DMS153 treated with DMSO at 0.1 percent for 48 hours (cell line): ENCODE measurements around the gene KLK13.

Source experiments
- DNase-seq: peaks from one replicate; lab custom pipeline; 2025; ENCODE audit not compliant: unreplicated experiment; lab: John Stamatoyannopoulos, UW

KLK13 gene

DNA sequence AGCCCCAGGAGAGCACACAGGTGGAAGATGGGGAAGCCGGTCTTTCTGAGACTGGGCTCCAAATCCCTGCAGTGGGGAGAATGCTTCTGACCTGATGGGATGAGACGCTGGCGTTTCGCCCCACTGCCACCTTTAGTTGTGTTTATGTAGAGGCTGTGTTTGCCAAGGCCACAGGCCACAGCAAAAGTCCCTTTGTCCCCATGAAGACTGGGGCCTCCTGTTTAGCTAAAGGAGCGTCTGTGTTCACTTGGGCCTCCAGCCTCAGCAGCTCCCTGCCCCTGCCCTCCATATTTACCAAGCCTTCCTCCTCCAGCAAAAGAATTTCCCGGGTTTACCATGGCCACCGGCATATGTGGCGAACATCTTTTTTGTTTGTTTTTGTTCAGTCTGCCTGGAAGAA is 28.2 kb upstream of the KLK13 start:
- no peak for DNase-seq

DNA sequence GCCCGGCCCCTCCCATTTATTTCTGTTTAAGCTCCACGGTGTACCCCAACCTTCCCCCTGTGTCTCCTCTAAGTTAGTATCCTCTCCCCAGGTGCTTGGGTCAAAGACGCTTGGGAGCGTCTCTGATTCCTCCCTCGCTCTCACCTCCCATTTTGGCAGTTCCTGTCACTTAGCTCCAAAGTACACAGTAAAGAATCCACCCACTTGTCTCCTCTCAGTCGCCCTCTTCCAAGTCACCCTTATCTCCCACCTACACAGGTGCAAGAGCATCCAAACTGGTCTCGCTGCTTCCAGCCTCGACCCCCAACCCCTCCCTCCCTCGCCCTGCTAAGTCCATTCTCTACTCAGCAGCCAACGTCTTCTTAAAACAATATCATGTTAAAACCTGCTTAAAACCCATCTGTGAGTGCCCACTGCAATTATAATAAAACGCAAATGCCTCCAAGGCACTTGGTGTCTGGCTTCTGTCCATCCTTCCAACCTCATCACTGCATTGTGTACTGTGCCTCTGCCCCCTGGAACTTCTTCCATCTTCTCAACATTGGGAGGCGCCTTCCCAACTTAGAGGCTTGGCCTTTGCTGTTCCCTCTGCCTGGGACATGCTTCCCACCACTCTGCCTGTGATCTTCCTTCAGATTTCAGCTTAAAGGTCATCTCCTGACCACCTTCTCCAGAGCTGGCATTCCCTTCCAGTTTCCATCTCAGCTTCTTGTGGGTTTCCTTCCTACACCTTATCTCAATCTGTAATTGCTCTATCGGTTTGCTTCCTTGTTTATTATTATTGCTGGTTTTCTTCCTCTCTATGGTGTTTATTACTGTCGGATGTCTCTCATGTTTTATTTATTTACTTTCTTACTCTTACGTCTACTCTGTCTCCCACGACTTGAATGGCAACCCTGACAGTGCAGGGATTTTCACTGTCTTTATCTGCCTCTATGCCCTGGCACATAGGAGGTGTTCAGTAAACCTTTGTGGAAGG is 27.3 kb upstream of the KLK13 start:
- DNase-seq: no peak

DNA sequence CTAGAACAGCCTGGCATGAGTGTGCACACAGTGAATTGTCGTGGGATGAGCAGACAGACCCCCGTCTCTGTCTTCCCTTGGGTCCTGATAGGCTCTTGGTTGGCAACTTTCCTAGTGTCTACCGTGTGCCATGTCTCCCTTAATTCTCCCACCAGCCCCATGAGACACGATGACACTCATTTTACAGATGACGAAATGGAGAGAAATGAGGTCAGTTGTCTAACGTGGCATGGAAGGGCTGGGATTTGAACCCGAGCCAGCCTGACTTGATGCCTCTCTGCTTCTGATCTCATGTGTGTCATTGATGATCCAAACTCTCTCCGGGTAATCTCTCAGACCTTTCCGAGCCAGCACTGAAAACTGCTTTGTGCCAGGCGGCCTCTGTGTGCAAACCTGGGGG is 26.2 kb upstream of the KLK13 start:
- no peak for DNase-seq

DNA sequence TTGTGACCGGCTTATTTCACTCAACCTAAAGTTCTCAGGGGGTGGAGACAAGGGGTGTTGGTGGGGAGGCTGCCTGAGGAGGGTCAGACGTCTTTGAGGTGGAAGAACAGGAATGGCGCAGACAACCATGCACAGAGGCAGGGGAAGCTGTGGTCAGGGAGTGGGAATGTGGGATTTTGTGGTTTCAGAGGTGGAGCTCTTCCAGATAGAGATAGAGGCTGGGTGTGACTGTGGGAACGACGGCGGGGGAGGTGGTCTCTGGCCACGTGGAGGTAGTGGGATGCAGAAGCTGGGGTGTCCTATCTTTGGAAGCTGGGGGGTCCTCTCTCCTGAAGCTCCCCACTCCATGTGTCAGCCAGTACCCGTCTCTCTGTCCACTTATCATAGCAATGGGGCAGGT is 25.6 kb upstream of the KLK13 start:
- DNase-seq: no peak

DNA sequence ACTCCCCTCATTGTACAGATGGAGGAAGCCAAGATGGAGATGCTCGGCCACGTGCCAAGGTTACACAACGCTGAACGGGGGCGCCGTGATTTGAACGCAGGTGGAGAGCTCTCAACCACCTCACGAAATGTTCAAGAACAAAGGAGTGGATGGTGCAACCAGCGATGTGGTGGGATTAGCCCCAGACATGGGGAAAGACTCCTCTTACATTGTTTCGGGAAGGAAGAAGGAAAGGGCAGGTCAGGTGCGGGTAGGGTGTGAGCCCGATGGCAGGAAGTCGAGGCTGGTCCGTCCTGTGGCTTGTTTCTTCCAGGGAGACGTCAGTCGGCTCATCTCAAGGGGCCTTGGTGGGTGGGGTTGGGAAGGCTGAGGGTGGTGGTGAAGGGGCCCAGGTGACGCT is 24.9 kb upstream of the KLK13 start:
- no peak for DNase-seq

DNA sequence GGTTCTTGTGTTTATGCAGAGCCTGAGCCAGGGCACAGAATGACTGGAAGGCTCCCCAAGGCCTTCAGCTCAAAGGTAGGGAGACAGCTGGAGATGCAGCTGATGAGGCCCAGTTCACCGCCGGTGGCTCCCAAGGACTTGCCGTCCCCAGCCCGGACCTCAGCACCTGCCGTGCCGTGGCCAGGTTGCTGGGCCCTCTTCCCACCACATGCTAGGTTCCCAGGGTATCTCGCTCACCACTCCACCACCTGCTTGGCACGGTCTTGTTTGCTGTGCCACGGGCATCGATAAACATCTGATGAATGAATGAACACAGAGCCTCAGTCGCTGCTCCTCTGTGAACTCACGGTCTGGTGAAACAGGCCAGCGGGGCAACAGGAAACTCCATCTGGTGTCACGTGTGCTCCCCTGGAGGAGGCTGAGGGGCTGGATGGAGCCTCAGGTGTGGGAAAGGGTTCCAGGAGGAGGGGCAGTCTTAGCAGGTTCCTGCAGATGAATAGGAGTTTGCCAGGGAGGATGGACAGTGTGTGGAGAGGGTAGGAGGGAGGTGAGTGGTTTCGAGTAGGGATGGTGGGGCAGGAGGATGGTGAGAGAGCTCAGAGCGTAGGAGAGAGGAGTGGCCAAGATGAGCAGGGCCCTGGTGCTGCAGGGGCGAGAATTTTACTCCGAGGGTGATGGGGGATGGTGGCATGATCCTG is 21.4 kb upstream of the KLK13 start:
- peak; percentile 36 for DNase-seq

DNA sequence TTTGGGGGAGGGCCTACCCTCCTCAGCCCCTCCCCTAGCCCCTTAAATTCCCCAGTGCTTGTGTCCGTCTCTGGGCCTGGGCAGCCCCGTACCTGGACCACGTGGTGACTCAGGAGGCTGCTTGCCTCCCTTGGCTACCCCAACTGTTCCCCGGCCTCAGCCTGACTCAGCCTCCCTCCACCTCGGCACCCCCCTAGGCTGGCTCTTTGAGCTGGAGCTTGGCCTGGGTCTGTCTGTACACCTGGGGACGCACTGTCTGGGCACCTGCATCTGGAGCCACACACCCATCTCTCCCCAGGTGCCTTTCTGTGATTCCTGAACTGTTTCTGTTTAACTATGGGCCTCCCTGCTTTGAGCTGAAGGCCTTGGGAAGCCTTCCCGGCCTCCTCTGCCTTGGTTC is 19.6 kb upstream of the KLK13 start:
- no peak for DNase-seq

DNA sequence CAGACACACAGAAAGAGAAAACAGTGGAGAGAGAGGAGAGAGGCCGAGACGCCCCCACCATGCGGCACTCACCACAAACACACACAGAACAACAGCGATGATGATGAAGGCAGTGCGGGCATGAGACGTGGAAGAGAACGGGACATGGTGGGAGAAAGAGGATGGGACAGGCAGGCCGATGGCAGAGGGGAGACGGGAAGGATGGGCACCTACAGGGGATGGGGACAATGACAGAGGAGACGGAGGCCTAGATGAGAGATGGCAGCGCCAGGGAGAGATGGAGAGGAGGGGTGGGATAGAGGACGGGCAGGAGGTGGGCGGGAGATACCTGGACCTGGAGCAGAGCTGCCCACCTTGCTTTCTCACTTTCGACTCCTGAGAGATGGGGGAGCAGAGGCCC is 18.9 kb upstream of the KLK13 start:
- no peak for DNase-seq

DNA sequence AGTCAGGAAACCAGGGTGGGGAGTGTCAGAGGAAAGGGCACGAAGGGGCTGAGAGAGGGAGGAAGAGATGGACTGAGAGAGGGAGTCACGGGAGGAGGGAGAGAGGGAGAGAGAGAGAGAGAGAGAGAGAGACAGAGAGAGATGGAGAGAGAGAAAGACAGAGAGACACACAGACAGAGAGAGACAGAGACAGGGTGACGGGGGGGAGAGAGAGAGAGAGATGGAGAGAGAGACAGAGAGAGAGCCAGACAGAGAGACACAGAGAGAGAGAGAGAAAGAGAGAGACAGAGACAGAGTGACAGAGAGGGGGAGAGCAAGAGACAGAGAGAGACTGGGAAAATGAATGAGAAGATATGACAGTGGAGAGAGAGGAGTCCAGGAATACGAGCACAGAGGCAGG is 18.3 kb upstream of the KLK13 start:
- DNase-seq: no peak

DNA sequence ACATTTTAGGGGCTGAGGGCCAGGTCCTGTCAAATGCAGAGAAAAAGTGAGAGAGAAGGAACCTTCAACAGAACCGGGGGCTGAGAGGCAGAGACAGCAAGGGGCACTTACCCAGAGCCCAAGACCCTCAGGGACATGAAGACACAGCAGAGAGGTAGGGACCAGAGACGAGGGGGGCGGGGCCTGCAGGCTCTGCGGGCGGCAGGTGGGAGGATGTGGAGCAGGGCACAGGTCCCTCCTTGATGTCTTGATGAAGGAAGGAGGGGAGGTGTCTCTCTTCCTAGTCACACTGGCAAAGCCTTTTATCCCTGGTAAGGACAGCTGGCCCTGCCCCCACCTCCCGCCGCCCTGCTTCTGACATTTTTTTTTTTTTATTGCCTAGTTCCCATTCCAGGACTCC is 17.7 kb upstream of the KLK13 start, which contains the start of gene KLK14:
KLK14 (minus strand) TSS at position 277 of the 400 bp plus-strand sequence; CDS start at position 4, 273 bp downstream.
- DNase-seq: no peak

DNA sequence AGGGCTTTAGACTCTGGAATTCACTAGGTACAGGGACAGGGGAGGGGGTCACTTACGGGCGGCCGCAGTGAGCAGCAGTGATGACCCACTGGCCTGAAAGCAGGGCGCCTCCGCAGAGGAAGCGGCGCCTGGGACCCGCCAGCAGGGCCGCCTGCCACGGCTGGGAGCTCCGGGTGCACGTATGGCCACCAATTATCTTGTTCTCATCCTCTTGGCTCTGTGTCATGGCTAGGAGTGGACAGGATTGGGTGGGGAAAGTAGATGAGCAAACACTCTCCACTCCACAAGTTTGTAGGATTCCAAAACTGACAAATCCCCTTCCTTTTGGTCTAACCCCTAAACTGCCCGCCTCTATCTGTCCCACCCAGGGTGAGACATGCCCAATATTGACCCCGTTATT is 16.6 kb upstream of the KLK13 start:
- DNase-seq: no peak

DNA sequence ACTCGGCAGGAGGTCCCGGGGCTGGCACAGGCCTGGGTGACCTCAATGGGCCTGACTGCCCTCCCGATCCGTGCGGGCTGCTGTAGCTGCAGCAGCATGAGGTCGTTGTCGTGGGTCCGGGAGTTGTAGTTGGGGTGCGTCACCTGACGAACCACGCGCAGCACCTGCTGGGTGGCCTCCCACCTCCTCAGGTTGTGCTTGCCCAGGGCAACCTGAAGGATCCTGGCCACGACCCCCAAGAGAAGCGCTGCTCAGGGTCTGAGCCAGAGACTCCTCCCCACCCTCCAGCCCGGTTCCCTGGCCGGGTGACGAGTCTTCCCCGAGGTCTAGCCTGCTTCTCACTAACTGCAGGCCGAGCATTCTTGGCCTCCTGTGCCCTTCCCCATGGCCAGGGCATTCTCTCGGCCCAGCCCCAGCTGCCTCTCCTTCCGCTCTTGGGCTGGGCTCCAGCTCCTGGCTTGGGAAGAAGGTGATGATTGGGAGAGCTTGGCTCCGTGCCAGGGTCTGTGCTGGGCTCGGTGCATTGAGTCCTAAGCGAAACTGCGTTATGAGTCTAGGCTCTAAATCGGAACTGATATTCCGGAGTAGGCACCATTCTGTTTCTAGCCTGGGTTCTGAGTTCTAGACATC is 14.7 kb upstream of the KLK13 start:
- no peak for DNase-seq

DNA sequence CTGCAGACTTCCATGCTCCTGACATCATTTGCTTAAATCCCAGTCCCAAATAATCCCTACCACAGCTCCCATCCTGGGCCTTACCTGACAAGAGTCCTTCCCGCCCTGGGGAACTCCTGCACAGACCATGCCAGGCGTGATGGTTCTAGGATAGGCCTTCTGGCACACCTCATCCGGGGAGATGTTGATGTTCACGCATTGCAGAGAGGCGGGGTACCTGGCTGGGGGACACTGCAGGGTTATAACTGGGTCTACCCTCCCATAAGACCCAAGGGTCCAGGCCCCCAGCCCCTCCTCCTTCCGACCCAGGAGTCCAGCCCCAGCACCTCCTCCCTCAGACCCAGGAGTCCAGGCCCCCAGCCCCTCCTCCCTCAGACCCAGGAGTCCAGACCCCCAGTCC is 13.8 kb upstream of the KLK13 start:
- no peak for DNase-seq

DNA sequence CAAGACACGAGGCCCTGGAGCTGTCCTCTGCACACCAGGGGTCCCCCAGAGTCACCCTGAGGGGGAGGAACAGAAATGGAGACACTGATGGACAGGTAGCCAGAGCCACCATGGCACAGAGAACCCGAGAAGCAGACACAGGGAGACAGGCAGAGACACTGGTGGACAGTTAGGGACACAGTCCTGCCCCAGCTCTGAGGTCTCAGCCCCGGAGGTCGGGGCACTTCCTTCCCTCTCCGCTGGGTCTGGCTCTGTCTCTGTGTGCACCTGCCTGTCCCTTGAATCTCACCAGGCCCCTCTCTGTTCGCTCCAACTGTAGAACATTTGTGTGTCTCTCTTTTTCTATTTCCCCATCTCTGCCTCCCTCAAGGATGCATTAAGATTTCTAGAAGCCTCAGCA is 13.2 kb upstream of the KLK13 start:
- DNase-seq: no peak

DNA sequence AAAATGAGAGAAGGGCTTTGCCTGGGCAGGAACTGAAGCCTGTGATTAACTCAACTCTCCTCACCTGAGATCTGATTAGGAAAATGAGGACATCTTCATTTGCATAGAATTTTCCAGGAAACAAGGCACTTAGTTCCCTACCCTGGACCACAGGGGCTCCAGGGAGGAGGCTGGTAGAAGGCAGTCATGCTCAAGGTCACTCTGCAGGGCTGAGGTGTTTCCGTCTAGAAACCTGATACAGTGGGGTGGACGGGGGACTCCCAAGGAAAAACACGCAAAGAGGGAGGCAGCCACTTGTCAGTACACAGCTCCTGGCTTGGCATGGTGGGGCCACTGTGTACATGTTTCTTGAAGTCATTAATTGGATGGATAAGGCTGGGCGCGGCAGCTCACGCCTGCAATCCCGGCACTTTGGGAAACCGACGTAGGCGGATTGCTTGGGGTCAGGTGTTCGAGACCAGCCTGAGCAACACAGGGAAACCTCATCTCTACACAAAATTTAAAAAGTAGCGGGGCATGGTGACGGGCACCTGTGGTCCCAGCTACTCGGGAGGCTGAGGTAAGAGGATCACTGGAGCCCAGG is 11.8 kb upstream of the KLK13 start:
- DNase-seq: no peak

DNA sequence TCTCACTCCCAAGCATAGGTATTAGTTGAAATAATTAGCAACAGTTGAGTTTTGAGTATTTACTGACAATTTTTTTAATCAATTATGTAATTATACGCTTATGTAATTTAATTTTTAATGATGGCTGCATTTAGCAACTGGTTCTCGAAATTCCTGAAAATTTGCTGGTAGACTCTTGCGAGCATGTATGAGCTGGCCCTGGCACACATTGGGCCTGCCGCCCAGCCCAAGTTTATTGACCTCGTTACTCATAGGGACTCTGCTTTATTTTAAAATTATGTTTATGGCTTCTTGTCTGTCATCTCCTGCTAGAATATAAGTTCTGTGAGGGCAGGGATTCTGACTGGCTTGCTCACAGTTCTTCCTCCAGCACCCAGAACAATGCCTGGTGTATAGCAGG is 11.1 kb upstream of the KLK13 start:
- no peak for DNase-seq

DNA sequence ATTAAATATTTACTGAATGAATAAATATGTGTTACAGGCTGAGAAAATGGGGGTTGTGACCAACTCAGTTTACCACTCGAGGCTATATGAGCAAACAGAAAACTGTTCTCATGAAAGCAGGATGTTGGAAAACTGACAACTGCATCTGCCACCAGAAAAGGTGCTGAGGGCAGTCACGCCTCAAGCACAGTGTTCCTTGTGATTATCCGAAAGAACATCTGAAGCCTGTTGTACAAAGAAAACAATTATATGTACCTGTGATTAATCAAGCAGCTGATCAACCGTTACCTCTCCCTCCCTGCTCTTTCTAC is 6.2 kb upstream of the KLK13 start:
- DNase-seq: no peak

DNA sequence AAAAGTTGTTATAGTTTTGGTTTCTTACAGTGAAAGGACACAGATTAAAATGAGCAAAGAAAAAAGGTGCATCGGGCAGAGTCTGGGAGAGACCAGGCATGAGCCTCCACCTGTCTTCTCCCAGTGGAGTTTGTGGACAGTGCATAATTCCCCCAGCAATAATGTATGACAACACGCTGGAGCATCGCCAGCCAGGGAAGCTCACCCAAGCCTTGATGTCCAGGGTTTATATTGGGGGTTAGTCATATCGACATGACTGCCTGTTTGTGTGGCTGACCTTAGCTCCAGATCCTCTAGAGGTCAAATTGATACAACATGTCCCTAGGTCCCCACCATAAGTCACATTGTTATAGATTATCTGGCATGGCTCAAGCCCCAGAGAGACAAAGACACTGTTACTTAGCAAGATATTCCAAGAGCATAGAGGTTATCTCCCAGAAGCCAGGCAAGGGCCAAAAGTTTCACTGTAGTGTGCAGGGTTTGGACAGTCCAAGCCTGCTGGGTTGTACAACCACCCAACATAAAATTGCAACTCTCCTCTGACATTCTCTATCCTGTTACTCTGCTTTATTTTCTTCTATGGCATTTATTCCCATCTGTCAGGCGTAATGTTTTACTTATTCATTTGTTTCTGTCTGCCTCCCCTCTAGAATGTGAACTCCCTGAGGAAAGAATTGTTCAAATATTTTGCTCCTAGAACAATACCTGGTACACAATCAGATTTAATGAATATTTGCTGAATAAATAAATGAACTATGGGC is 5.6 kb upstream of the KLK13 start:
- peak; percentile 90 for DNase-seq

DNA sequence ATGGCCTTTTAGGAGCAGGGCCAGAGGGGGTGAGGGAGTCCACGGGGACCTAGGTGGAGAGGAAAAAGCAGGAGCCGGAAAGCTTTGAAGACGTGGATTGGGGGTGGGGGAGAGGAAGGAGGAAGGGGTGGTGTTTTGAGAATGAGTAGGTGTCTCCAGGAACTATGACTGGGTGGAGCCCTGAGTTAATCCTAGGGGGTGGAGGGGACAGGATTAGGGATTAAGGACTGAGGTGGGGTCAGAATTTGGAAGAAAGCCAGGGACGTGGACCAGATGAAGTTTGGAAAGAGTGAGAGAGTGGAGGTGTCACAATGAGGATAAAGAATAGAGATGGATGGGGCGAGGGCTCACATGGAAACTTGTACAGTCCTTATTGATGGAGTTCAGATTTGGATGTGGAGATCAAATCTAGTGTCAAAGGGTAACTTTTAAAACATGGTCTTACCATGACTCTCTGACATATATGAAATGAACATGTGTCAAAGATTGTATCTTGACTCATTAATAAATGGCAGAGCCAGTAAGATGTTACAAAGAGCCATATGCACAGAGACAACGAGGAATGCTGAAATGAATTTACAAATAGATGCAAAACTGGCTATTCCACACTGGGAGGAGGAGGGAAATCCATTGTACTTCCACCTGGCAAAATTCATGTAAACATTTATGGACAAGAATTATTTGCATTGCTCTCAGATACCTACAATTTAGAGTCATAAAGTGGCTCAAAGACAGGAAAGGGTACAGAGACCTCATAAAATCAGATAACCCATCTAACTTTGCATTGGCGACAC is 1.7 kb upstream of the KLK13 start:
- no peak for DNase-seq
